ENCODE data around the gene SERPINA4. TPM values are rescaled to one million over a fixed set of nuclear protein-coding genes. Genes with fewer than 3 reads are reported as not detected.

The SERPINA4 gene
- total RNA-seq, 1 donor = 0.10 TPM

Other genes with a start within 250 kb of the SERPINA4 start
- not detected for gene SERPINA6, start 238.1 kb upstream of the SERPINA4 start, total RNA-seq
- gene SERPINA2, start 194.7 kb upstream of the SERPINA4 start, total RNA-seq = 0.21 TPM
- 453 TPM for gene SERPINA1, start 172.8 kb upstream of the SERPINA4 start, total RNA-seq
- not detected for gene SERPINA11, start 108.6 kb upstream of the SERPINA4 start, total RNA-seq
- gene SERPINA9, start 85.2 kb upstream of the SERPINA4 start, total RNA-seq = not detected
- not detected for gene SERPINA12, start 52.0 kb upstream of the SERPINA4 start, total RNA-seq
- not detected for gene SERPINA5, start 20.0 kb downstream of the SERPINA4 start, total RNA-seq
- not detected for gene SERPINA3, start 50.9 kb downstream of the SERPINA4 start, total RNA-seq
- gene GSC, start 208.7 kb downstream of the SERPINA4 start, total RNA-seq = 0.42 TPM

All from mononuclear cell (primary cell).